HEK293 (cell line): ENCODE data around the gene FOXO6.

ENCODE experiments used
- KLF8 ChIP-seq: fragments of 450-650 bp; formaldehyde crosslinking; IDR thresholded peaks from 2 replicates; pipeline ENCODE4 v1.5.1; 2016; ENCODE audit warnings: missing biosample characterization, missing genetic modification characterization
- KLF9 ChIP-seq: fragments of 450-650 bp; formaldehyde crosslinking; IDR thresholded peaks from 2 replicates; pipeline ENCODE4 v1.5.1; 2016; ENCODE audit warnings: missing biosample characterization, missing genetic modification characterization, low read depth
- SALL2 ChIP-seq: fragments of 450-650 bp; formaldehyde crosslinking; IDR thresholded peaks from 2 replicates; pipeline ENCODE4 v1.5.0; 2017; ENCODE audit warnings: missing biosample characterization, mild to moderate bottlenecking, missing genetic modification characterization, borderline replicate concordance
- SCRT2 ChIP-seq: fragments of 450-650 bp; formaldehyde crosslinking; IDR thresholded peaks from 2 replicates; pipeline ENCODE4 v1.5.1; 2016; ENCODE audit warnings: missing biosample characterization, missing genetic modification characterization
- SP7 ChIP-seq: fragments of 450-650 bp; formaldehyde crosslinking; IDR thresholded peaks from 2 replicates; pipeline ENCODE4 v1.5.1; 2016; ENCODE audit warnings: missing biosample characterization, missing genetic modification characterization
- ZBTB17 ChIP-seq: fragments of 450-650 bp; formaldehyde crosslinking; IDR thresholded peaks from 2 replicates; pipeline ENCODE4 v1.5.1; 2016; ENCODE audit warnings: missing biosample characterization, missing genetic modification characterization
- ZBTB49 ChIP-seq: fragments of 450-650 bp; formaldehyde crosslinking; IDR thresholded peaks from 2 replicates; pipeline ENCODE4 v1.5.1; 2016; ENCODE audit warnings: missing biosample characterization, missing genetic modification characterization, low read depth
- ZNF146 ChIP-seq: fragments of 450-650 bp; formaldehyde crosslinking; IDR thresholded peaks from 2 replicates; pipeline ENCODE4 v1.5.1; 2016; ENCODE audit warnings: missing biosample characterization, missing genetic modification characterization
- ZNF19 ChIP-seq: fragments of 450-650 bp; formaldehyde crosslinking; IDR thresholded peaks from 2 replicates; pipeline ENCODE4; 2016; ENCODE audit warnings: missing biosample characterization, missing genetic modification characterization, low read depth
- ZNF211 ChIP-seq: fragments of 450-650 bp; formaldehyde crosslinking; IDR thresholded peaks from 2 replicates; pipeline ENCODE4 v1.5.1; 2016; ENCODE audit warnings: low read depth, missing biosample characterization, missing genetic modification characterization
- ZNF23 ChIP-seq: fragments of 450-650 bp; formaldehyde crosslinking; IDR thresholded peaks from 2 replicates; pipeline ENCODE4 v1.5.1; 2016; ENCODE audit warnings: missing biosample characterization, missing genetic modification characterization, borderline replicate concordance
- ZNF416 ChIP-seq: fragments of 450-650 bp; formaldehyde crosslinking; IDR thresholded peaks from 2 replicates; pipeline ENCODE4 v1.5.1; 2016; ENCODE audit warnings: missing biosample characterization, missing genetic modification characterization
- ZNF423 ChIP-seq: fragments of 450-650 bp; formaldehyde crosslinking; IDR thresholded peaks from 2 replicates; pipeline ENCODE4 v1.5.1; 2016; ENCODE audit warnings: missing biosample characterization, missing genetic modification characterization
- ZNF433 ChIP-seq: fragments of 450-650 bp; formaldehyde crosslinking; IDR thresholded peaks from 2 replicates; pipeline ENCODE4 v1.5.1; 2016; ENCODE audit warnings: missing biosample characterization, missing genetic modification characterization, low read depth
- ZNF449 ChIP-seq: fragments of 450-650 bp; formaldehyde crosslinking; IDR thresholded peaks from 2 replicates; pipeline ENCODE4 v1.5.1; 2017; ENCODE audit warnings: missing biosample characterization, mild to moderate bottlenecking, missing genetic modification characterization, moderate library complexity
- ZNF48 ChIP-seq: fragments of 450-650 bp; formaldehyde crosslinking; IDR thresholded peaks from 2 replicates; pipeline ENCODE4 v1.5.1; 2016; ENCODE audit warnings: missing biosample characterization, missing genetic modification characterization
- ZNF521 ChIP-seq: fragments of 450-650 bp; formaldehyde crosslinking; IDR thresholded peaks from 2 replicates; pipeline ENCODE4 v1.5.1; 2017; ENCODE audit warnings: missing biosample characterization, mild to moderate bottlenecking, missing genetic modification characterization
- ZNF529 ChIP-seq: fragments of 450-650 bp; formaldehyde crosslinking; IDR thresholded peaks from 2 replicates; pipeline ENCODE4 v1.5.1; 2017; ENCODE audit warnings: missing genetic modification characterization, missing biosample characterization; ENCODE audit not compliant: insufficient replicate concordance
- ZNF621 ChIP-seq: fragments of 450-650 bp; formaldehyde crosslinking; IDR thresholded peaks from 2 replicates; pipeline ENCODE4 v1.5.1; 2017; ENCODE audit warnings: missing biosample characterization, missing genetic modification characterization
- ZNF623 ChIP-seq: fragments of 450-650 bp; formaldehyde crosslinking; IDR thresholded peaks from 2 replicates; pipeline ENCODE4 v1.5.1; 2016; ENCODE audit warnings: missing biosample characterization, missing genetic modification characterization
- ZNF629 ChIP-seq: fragments of 450-650 bp; formaldehyde crosslinking; IDR thresholded peaks from 2 replicates; pipeline ENCODE4 v1.5.1; 2017; ENCODE audit warnings: missing biosample characterization, missing genetic modification characterization
- ZNF701 ChIP-seq: fragments of 450-650 bp; formaldehyde crosslinking; IDR thresholded peaks from 2 replicates; pipeline ENCODE4 v1.5.1; 2016; ENCODE audit warnings: missing biosample characterization, missing genetic modification characterization
- ZNF777 ChIP-seq: fragments of 450-650 bp; formaldehyde crosslinking; IDR thresholded peaks from 2 replicates; pipeline ENCODE4 v1.5.1; 2017; ENCODE audit warnings: missing biosample characterization, missing genetic modification characterization, borderline replicate concordance
- ZNF792 ChIP-seq: fragments of 450-650 bp; formaldehyde crosslinking; IDR thresholded peaks from 2 replicates; pipeline ENCODE4 v1.5.1; 2016; ENCODE audit warnings: missing biosample characterization, missing genetic modification characterization
- ZNF843 ChIP-seq: fragments of 450-650 bp; formaldehyde crosslinking; IDR thresholded peaks from 2 replicates; pipeline ENCODE4 v1.5.1; 2016; ENCODE audit warnings: missing biosample characterization, missing genetic modification characterization
- ZSCAN5A ChIP-seq: fragments of 450-650 bp; formaldehyde crosslinking; IDR thresholded peaks from 2 replicates; pipeline ENCODE4 v1.5.1; 2016; ENCODE audit warnings: missing biosample characterization, missing genetic modification characterization
- TF ChIP-seq, protein P1 (sequence below): fragments of 450-650 bp; formaldehyde crosslinking; IDR thresholded peaks from 2 replicates; pipeline ENCODE4 v1.5.1; 2016; ENCODE audit warnings: missing biosample characterization, missing genetic modification characterization, borderline replicate concordance
- TF ChIP-seq, protein P2 (sequence below): fragments of 450-650 bp; formaldehyde crosslinking; IDR thresholded peaks from 2 replicates; pipeline ENCODE4 v1.5.1; 2016; ENCODE audit warnings: missing biosample characterization, missing genetic modification characterization

FOXO6 gene

DNA sequence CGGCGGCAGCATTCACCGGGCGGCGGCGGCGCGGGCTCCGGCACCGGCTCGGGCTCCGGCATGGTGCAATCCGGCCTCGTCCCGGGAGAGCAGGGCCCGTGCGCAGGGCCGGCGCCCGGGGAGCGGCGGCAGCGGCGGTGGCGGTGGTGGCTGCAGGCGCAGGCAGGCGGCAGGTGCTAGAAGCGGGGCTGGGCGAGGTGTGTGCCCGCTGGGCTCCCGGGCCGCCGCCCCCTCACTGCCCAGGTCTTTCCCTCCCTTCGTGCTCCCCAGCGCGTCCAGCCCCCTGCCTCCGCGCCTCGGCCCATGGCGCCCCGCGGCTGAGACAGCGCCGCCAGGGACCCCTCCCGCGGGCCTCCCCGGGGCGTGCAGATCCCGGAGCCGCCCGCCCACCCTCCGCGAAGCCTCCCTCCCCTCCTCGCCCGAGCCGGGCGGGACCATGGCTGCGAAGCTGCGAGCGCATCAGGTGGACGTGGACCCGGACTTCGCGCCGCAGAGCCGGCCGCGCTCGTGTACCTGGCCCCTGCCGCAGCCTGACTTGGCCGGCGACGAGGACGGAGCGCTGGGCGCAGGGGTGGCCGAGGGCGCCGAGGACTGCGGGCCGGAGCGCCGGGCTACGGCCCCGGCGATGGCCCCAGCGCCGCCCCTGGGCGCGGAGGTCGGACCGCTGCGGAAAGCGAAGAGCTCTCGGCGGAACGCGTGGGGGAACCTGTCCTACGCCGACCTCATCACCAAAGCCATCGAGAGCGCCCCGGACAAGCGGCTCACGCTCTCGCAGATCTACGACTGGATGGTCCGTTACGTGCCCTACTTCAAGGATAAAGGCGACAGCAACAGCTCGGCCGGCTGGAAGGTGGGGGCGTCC, 492 bp downstream of the FOXO6 start (continued):
- TF ChIP-seq ZNF521 (no peak), ZNF146 (tag by site-specific recombination) (no peak), ZNF701 (no peak), ZNF211 (tag by site-specific recombination) (no peak), ZNF433 (no peak), ZNF19 (tag by site-specific recombination) (no peak), SCRT2 (tag by site-specific recombination) (peak; percentile 82), SALL2 (tag by site-specific recombination) (no peak), ZNF777 (tag by site-specific recombination) (no peak), ZNF529 (tag by site-specific recombination) (no peak), ZNF843 (tag by site-specific recombination) (no peak), KLF8 (tag by site-specific recombination) (peak; percentile 10; the same call in 1 of the 2 replicates), ZSCAN5A (no peak), ZNF792 (tag by site-specific recombination) (no peak), SP7 (tag by site-specific recombination) (no peak), ZBTB49 (tag by site-specific recombination) (no peak), ZBTB17 (tag by site-specific recombination) (no peak), ZNF449 (tag by site-specific recombination) (no peak), ZNF416 (tag by site-specific recombination) (no peak), KLF9 (tag by site-specific recombination) (0 out of 2 replicates have a peak, but pooled peaks have one; percentile 24), ZNF423 (0 out of 2 replicates have a peak, but pooled peaks have one; percentile 15), ZNF23 (tag by site-specific recombination) (no peak), ZNF623 (no peak), ZNF48 (tag by site-specific recombination) (no peak), ZNF629 (tag by site-specific recombination) (no peak), ZNF621 (tag by site-specific recombination) (no peak)
- TF ChIP-seq, protein P1, sequence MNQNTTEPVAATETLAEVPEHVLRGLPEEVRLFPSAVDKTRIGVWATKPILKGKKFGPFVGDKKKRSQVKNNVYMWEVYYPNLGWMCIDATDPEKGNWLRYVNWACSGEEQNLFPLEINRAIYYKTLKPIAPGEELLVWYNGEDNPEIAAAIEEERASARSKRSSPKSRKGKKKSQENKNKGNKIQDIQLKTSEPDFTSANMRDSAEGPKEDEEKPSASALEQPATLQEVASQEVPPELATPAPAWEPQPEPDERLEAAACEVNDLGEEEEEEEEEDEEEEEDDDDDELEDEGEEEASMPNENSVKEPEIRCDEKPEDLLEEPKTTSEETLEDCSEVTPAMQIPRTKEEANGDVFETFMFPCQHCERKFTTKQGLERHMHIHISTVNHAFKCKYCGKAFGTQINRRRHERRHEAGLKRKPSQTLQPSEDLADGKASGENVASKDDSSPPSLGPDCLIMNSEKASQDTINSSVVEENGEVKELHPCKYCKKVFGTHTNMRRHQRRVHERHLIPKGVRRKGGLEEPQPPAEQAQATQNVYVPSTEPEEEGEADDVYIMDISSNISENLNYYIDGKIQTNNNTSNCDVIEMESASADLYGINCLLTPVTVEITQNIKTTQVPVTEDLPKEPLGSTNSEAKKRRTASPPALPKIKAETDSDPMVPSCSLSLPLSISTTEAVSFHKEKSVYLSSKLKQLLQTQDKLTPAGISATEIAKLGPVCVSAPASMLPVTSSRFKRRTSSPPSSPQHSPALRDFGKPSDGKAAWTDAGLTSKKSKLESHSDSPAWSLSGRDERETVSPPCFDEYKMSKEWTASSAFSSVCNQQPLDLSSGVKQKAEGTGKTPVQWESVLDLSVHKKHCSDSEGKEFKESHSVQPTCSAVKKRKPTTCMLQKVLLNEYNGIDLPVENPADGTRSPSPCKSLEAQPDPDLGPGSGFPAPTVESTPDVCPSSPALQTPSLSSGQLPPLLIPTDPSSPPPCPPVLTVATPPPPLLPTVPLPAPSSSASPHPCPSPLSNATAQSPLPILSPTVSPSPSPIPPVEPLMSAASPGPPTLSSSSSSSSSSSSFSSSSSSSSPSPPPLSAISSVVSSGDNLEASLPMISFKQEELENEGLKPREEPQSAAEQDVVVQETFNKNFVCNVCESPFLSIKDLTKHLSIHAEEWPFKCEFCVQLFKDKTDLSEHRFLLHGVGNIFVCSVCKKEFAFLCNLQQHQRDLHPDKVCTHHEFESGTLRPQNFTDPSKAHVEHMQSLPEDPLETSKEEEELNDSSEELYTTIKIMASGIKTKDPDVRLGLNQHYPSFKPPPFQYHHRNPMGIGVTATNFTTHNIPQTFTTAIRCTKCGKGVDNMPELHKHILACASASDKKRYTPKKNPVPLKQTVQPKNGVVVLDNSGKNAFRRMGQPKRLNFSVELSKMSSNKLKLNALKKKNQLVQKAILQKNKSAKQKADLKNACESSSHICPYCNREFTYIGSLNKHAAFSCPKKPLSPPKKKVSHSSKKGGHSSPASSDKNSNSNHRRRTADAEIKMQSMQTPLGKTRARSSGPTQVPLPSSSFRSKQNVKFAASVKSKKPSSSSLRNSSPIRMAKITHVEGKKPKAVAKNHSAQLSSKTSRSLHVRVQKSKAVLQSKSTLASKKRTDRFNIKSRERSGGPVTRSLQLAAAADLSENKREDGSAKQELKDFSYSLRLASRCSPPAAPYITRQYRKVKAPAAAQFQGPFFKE (tag by site-specific recombination), result no peak
- TF ChIP-seq, protein P2, sequence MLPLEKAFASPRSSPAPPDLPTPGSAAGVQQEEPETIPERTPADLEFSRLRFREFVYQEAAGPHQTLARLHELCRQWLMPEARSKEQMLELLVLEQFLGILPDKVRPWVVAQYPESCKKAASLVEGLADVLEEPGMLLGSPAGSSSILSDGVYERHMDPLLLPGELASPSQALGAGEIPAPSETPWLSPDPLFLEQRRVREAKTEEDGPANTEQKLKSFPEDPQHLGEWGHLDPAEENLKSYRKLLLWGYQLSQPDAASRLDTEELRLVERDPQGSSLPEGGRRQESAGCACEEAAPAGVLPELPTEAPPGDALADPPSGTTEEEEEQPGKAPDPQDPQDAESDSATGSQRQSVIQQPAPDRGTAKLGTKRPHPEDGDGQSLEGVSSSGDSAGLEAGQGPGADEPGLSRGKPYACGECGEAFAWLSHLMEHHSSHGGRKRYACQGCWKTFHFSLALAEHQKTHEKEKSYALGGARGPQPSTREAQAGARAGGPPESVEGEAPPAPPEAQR (tag by site-specific recombination), result no peak
